GM12878 (cell line): ENCODE measurements around the gene WWOX. TPM values are rescaled to one million over a fixed set of nuclear protein-coding genes. Genes with fewer than 3 reads are reported as not detected.

Experiments
- ATAC-seq: fragments of 200-7000 bp; cut with Tn5 transposase; 3 replicates; pipeline ENCODE4 v1.9.1; 2020; ENCODE audit warnings: mild to moderate bottlenecking, moderate library complexity
- BruUV-seq: library from RNA; stranded (reverse); fragments of 400-500 nt; replicated peaks from 2 replicates; lab custom pipeline; 2021; lab: Mats Ljungman, UMichigan
- CTCF ChIA-PET: fragments of 300-600 bp; sonication (Branson Sonifier 250); formaldehyde crosslinking; extraction: SDS; loops from one replicate; lab custom pipeline; 2021; ENCODE audit warnings: inconsistent platforms; lab: Yijun Ruan, JAX
- POLR2A ChIA-PET: fragments of 350-600 bp; formaldehyde crosslinking; extraction: SDS; loops from one replicate; lab custom pipeline; 2021; ENCODE audit warnings: inconsistent platforms; lab: Charles Lee
- RAD21 ChIA-PET: fragments of 300-600 bp; sonication (Branson Sonifier 250); formaldehyde crosslinking; loops from one replicate; lab custom pipeline; 2023; ENCODE audit warnings: antibody characterized with exemption; ENCODE audit not compliant: unreplicated experiment; lab: Charles Lee
- SMC1A ChIA-PET: fragments of 300-600 bp; sonication (Branson Sonifier 250); formaldehyde crosslinking; loops from one replicate; lab custom pipeline; 2023; ENCODE audit not compliant: unreplicated experiment, uncharacterized antibody; lab: Charles Lee
- DNase-seq: peaks from one replicate; pipeline ENCODE4 v3.0.0-alpha.2; 2011; ENCODE audit warnings: low read depth, low spot score
- FAIRE-seq: peaks from 3 replicates; lab custom pipeline; 2011; peaks lifted over from hg19 to GRCh38; lab: Jason Lieb, UNC
- H2AFZ ChIP-seq: 2 replicates; pipeline ENCODE4 v1.6.0; 2011; ENCODE audit warnings: low read depth, low read length, control low read depth; ENCODE audit not compliant: control insufficient read depth
- H3K27ac ChIP-seq: 2 replicates; pipeline ENCODE4 v1.5.1; 2011; ENCODE audit warnings: control low read depth; ENCODE audit not compliant: control insufficient read depth, insufficient read depth
- H3K27me3 ChIP-seq, 2 experiments: replicated peaks in 1 of 2; 2 replicates each; pipeline versions ENCODE4 v1.6.0 to v1.6.1; 2011; ENCODE audit warnings: low read length in 1 of 2; ENCODE audit not compliant: control insufficient read depth in 2 of 2, insufficient read depth in 2 of 2
- H3K36me3 ChIP-seq, 2 experiments: 2 replicates each; pipeline ENCODE4 v1.5.1; 2011; ENCODE audit warnings: low read length in 1 of 2; ENCODE audit not compliant: control insufficient read depth in 2 of 2, insufficient read depth in 2 of 2
- H3K4me1 ChIP-seq: 2 replicates; pipeline ENCODE4 v1.6.1; 2011; ENCODE audit warnings: mild to moderate bottlenecking, low read length, moderate library complexity, mixed read lengths; ENCODE audit not compliant: control insufficient read depth, insufficient read depth
- H3K4me2 ChIP-seq: 2 replicates; pipeline ENCODE4 v1.6.0; 2011; ENCODE audit warnings: control low read depth; ENCODE audit not compliant: control insufficient read depth, insufficient read depth
- H3K4me3 ChIP-seq: fragments of 200-600 bp; sonication (generic); 2 replicates; pipeline ENCODE4 v1.5.1; 2016
- H3K79me2 ChIP-seq: 2 replicates; pipeline ENCODE4 v1.6.0; 2011; ENCODE audit warnings: low read length; ENCODE audit not compliant: control insufficient read depth, insufficient read depth
- H3K9ac ChIP-seq: 2 replicates; pipeline ENCODE4 v1.8.0; 2011; ENCODE audit warnings: low read length, control low read depth, mixed read lengths; ENCODE audit not compliant: control insufficient read depth, insufficient read depth
- H3K9me3 ChIP-seq: replicated peaks from 3 replicates; pipeline ENCODE4 v1.5.1; 2011; ENCODE audit warnings: mild to moderate bottlenecking, low read length; ENCODE audit not compliant: control insufficient read depth, insufficient read depth
- H4K20me1 ChIP-seq: 2 replicates; pipeline ENCODE4 v1.6.0; 2011; ENCODE audit not compliant: control insufficient read depth, insufficient read depth
- ELK1 ChIP-seq: IDR thresholded peaks from 2 replicates; pipeline ENCODE4 v1.6.1; 2012; ENCODE audit warnings: low read depth, low read length, improper control_type of control experiment
- MAX ChIP-seq: IDR thresholded peaks from 2 replicates; pipeline ENCODE4 v1.6.1; 2012; ENCODE audit warnings: low read depth, low read length, improper control_type of control experiment
- PAX5 ChIP-seq: IDR thresholded peaks from 2 replicates; pipeline ENCODE4 v1.6.1; 2011; ENCODE audit warnings: low read depth, low read length, borderline replicate concordance
- WGBS: methylation state at CpG from one replicate; pipeline ENCODE4 v1.1.6; 2016; ENCODE audit warnings: low lambda C conversion rate; ENCODE audit not compliant: insufficient replicate concordance, insufficient coverage; ENCODE audit errors: missing lambda C conversion rate; 5-methylcytosine and 5-hydroxymethylcytosine counted together
- in situ Hi-C: fragments of 300-500 bp; cut with MboI; formaldehyde crosslinking; loops from 9 replicates; pipeline ENCODE4 v1.14.3; 2018; ENCODE audit warnings: mixed read lengths
- intact Hi-C: fragments of 100-400 bp; cut with micrococcal nuclease; formaldehyde crosslinking; loops from one replicate; pipeline ENCODE4 v1.14.2; 2022; ENCODE audit not compliant: unreplicated experiment
- polyA plus RNA-seq, 11 experiments: library from polyadenylated mRNA; depleted of rRNA in 4 of 11; unstranded in 6 of 11; stranded (reverse) in 5 of 11; fragments of >200 nt; fragmentation: Nextera tagmentation in 4 of 11; fragmentation: Illumina TruSeq in 1 of 11; extraction: Ambion mirVana in 4 of 11; extraction: Trizol in 1 of 11; gene quantifications; 1 replicate in 1 of 11; 2 replicates in 10 of 11; pipeline versions ENCODE4 v1.2.1 to v1.2.3, GENCODE V29; 2011 to 2016; ENCODE audit warnings: inconsistent platforms in 2 of 11, missing spikeins in 2 of 11, low read depth in 1 of 11
- total RNA-seq, 4 experiments: library from RNA; depleted of rRNA in 3 of 4; stranded (reverse); fragments of >200 nt in 3 of 4; fragmentation: Illumina TruSeq in 1 of 4; extraction: Trizol in 1 of 4; gene quantifications; 2 replicates each; pipeline versions ENCODE4 v1.2.1 to v1.2.3, GENCODE V29; 2013 to 2021
- TF ChIP-seq, protein P1 (sequence below): fragments of 150-350 bp; IDR thresholded peaks from 2 replicates; pipeline ENCODE4 v1.6.1; 2016; ENCODE audit warnings: low read depth, low read length
- TF ChIP-seq, protein P2 (sequence below): fragments of 450-650 bp; IDR thresholded peaks from 2 replicates; pipeline ENCODE4 v1.6.1; 2017; ENCODE audit warnings: antibody characterized with exemption, mild to moderate bottlenecking, moderate library complexity

Gene WWOX
- total and polyA plus RNA-seq, 10 of the 15 experiments (the other 5 are each of a cell fraction or from before 2014, with no cell fraction given): 2.8 to 24.4 (median 17.8) TPM

DNA sequence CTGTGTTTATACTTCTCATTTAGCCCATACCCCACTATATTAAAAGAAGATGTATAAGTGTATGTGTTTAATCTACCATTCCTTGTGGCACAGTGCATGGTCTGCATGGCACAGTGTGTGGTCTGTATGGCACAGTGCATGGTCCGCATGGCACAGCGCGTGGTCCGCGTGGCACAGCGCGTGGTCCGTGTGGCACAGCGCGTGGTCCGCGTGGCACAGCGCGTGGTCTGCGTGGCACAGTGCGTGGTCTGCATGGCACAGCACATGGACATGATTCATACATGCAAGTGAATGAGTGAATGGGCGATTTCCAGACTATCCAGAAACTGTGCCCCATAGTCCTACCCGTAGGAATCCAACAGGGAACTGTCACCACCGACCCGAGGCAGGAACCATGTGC is 868.5 kb downstream of the WWOX start:
- intact Hi-C loops: loop anchor here (10.0 kb wide), 1 partner anchor 493 kb away; no protein-coding TSS in a partner anchor
- CTCF ChIA-PET: no interaction called here
- in situ Hi-C loops: no loop called here
- no peak overlapping the region for H3K27ac ChIP-seq
- no peak for DNase-seq
- H3K4me2 ChIP-seq: no peak overlapping the region
- BruUV-seq: no TSS peak
- H3K4me3 ChIP-seq: no peak overlapping the region
- no peak for ATAC-seq
- RAD21 ChIA-PET: no interaction called here
- H4K20me1 ChIP-seq: no peaks in the 10 kb centered on the region
- FAIRE-seq: no peak
- no peak overlapping the region for H3K9ac ChIP-seq
- WGBS: 77% methylated on average over 20 of the region's 20 CpGs
- POLR2A ChIA-PET: no interaction called here
- H2AFZ ChIP-seq: no peak overlapping the region
- H3K4me1 ChIP-seq: peaks cover 4% of the 10 kb centered on the region; the same call in 1 of the 2 replicates
- TF ChIP-seq MAX (no peak), ELK1 (no peak), PAX5 (0 out of 2 replicates have a peak, but pooled peaks have one; percentile 17)
- TF ChIP-seq, protein P1, sequence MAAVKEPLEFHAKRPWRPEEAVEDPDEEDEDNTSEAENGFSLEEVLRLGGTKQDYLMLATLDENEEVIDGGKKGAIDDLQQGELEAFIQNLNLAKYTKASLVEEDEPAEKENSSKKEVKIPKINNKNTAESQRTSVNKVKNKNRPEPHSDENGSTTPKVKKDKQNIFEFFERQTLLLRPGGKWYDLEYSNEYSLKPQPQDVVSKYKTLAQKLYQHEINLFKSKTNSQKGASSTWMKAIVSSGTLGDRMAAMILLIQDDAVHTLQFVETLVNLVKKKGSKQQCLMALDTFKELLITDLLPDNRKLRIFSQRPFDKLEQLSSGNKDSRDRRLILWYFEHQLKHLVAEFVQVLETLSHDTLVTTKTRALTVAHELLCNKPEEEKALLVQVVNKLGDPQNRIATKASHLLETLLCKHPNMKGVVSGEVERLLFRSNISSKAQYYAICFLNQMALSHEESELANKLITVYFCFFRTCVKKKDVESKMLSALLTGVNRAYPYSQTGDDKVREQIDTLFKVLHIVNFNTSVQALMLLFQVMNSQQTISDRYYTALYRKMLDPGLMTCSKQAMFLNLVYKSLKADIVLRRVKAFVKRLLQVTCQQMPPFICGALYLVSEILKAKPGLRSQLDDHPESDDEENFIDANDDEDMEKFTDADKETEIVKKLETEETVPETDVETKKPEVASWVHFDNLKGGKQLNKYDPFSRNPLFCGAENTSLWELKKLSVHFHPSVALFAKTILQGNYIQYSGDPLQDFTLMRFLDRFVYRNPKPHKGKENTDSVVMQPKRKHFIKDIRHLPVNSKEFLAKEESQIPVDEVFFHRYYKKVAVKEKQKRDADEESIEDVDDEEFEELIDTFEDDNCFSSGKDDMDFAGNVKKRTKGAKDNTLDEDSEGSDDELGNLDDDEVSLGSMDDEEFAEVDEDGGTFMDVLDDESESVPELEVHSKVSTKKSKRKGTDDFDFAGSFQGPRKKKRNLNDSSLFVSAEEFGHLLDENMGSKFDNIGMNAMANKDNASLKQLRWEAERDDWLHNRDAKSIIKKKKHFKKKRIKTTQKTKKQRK: no peak
- TF ChIP-seq, protein P2, sequence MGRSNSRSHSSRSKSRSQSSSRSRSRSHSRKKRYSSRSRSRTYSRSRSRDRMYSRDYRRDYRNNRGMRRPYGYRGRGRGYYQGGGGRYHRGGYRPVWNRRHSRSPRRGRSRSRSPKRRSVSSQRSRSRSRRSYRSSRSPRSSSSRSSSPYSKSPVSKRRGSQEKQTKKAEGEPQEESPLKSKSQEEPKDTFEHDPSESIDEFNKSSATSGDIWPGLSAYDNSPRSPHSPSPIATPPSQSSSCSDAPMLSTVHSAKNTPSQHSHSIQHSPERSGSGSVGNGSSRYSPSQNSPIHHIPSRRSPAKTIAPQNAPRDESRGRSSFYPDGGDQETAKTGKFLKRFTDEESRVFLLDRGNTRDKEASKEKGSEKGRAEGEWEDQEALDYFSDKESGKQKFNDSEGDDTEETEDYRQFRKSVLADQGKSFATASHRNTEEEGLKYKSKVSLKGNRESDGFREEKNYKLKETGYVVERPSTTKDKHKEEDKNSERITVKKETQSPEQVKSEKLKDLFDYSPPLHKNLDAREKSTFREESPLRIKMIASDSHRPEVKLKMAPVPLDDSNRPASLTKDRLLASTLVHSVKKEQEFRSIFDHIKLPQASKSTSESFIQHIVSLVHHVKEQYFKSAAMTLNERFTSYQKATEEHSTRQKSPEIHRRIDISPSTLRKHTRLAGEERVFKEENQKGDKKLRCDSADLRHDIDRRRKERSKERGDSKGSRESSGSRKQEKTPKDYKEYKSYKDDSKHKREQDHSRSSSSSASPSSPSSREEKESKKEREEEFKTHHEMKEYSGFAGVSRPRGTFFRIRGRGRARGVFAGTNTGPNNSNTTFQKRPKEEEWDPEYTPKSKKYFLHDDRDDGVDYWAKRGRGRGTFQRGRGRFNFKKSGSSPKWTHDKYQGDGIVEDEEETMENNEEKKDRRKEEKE: no peak
- H3K79me2 ChIP-seq: no peaks in the 10 kb centered on the region
- H3K36me3 ChIP-seq: no peaks in the 10 kb centered on the region
- no peaks in the 10 kb centered on the region; a peak in 1 of 4 replicates for H3K27me3 ChIP-seq
- H3K9me3 ChIP-seq: peaks cover 2% of the 10 kb centered on the region; the same call in 1 of the 3 replicates
- SMC1A ChIA-PET: no interaction called here
